Loucy (cell line): ENCODE data around the gene LEKR1.

ENCODE experiments used
- EZH2phosphoT487 ChIP-seq: fragments of 200-600 bp; IDR thresholded peaks from 2 replicates; pipeline ENCODE4 v1.6.1; 2018; ENCODE audit warnings: antibody characterized with exemption, mild to moderate bottlenecking, moderate library complexity, borderline replicate concordance
- TF ChIP-seq, protein P1 (sequence below): fragments of 200-600 bp; sonication (generic); conservative IDR thresholded peaks from 2 replicates; pipeline ENCODE4 v1.5.1; 2014; ENCODE audit warnings: mild to moderate bottlenecking, antibody characterized with exemption, low read length

DNA sequence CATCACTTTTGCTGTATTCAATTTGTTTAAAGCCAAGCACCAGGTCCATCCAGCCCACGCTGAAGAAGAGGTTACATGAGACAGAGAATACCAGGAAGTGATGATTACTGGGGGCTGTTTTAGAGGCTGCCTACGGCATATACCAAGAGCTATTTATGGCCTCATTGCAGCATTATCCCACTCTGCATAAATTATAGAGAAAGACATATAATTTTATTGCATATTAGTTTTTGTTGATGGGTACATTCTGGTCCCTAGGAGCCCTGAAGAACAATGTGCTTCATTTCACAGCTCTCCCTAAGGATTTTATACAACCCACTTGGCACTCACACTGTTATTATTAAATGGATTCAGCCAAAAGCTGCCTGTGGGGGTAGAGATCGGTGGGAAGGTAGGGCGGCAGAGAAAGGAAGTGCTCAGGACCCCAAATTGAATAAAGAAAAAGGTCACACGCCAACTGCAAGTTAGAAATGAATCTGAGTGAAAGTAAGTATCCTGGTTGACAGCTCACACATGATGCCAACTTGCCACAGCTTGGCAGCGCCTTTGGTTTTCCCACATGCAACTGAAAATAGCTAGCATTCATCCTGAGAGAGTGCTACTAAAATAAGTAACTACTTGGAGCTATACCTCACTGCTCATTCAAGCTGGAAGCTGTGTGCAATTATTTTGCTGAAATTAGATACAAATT is 260.1 kb downstream of the LEKR1 start:
- TF ChIP-seq, protein P1, sequence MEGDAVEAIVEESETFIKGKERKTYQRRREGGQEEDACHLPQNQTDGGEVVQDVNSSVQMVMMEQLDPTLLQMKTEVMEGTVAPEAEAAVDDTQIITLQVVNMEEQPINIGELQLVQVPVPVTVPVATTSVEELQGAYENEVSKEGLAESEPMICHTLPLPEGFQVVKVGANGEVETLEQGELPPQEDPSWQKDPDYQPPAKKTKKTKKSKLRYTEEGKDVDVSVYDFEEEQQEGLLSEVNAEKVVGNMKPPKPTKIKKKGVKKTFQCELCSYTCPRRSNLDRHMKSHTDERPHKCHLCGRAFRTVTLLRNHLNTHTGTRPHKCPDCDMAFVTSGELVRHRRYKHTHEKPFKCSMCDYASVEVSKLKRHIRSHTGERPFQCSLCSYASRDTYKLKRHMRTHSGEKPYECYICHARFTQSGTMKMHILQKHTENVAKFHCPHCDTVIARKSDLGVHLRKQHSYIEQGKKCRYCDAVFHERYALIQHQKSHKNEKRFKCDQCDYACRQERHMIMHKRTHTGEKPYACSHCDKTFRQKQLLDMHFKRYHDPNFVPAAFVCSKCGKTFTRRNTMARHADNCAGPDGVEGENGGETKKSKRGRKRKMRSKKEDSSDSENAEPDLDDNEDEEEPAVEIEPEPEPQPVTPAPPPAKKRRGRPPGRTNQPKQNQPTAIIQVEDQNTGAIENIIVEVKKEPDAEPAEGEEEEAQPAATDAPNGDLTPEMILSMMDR, result no peak
- TF ChIP-seq EZH2phosphoT487, result no peak
